Umbilical cord (tissue), 2 donors: ENCODE data around the gene LARGE1. TPM values are rescaled to one million over a fixed set of nuclear protein-coding genes. Genes with fewer than 3 reads are reported as not detected.
A peak's percentile ranks its signal among the peaks of the same experiment; 100 is the strongest.
"Not testable (repeated sequence)": the region's sequence is repeated elsewhere in the genome, so short reads cannot be mapped to it uniquely, and the experiment has no call there.

ENCODE experiments used
- DNase-seq: peaks from one replicate; pipeline ENCODE4 v3.0.0-alpha.2; 2015; ENCODE audit warnings: low spot score
- total RNA-seq: library from RNA; depleted of rRNA; stranded (reverse); fragments of >200 nt; gene quantifications from one replicate; pipeline ENCODE4 v1.2.3, GENCODE V29; 2014; ENCODE audit warnings: low replicate concordance; ENCODE audit not compliant: insufficient read depth

Gene LARGE1
- total RNA-seq, 1 donor from 2014 or later = 32.5 TPM

DNA sequence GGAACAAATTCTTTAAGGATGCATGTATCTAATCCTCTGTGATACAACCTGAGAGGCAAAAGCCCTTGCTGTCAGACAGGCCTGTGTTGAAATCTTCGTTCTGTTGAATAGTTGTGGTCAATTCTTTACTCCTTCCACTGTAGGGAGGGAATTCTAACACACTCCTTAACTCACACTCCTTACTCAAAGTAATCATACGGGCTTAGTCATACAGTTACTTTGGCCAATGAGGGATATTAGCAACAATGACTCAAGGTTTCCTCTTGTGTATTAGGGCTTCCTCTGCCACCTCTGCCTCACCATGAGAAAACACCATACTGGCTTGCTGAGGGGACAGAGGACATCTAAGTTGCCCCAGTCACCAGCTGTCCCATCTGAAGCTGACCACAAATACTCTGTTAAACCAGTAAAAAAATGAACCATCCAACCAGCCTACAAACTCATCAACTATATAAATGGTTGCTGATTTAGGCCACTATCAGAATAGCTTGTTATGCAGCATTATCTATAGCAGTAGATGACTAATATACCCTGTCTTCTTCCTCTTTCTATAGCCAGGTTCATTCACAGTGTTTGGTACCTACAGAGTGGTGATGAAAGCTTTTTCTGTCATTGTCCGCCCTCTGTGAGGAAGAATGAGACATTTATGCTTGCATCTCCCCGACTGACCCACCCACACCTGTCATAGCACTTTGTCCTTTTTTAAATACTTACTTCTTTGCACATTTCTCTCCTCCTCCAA, 539.3 kb downstream of the LARGE1 start:
- DNase-seq = no peak

GRCh38 chr22:33379836-33380235, 540.4 kb downstream of the LARGE1 start:
- no peak for DNase-seq

GRCh38 chr22:33372875-33373274, 547.4 kb downstream of the LARGE1 start:
- no peak for DNase-seq

GRCh38 chr22:33363256-33363655, 557.0 kb downstream of the LARGE1 start:
- not testable (repeated sequence) for DNase-seq

GRCh38 chr22:33362702-33363101, 557.6 kb downstream of the LARGE1 start:
- no peak for DNase-seq

DNA sequence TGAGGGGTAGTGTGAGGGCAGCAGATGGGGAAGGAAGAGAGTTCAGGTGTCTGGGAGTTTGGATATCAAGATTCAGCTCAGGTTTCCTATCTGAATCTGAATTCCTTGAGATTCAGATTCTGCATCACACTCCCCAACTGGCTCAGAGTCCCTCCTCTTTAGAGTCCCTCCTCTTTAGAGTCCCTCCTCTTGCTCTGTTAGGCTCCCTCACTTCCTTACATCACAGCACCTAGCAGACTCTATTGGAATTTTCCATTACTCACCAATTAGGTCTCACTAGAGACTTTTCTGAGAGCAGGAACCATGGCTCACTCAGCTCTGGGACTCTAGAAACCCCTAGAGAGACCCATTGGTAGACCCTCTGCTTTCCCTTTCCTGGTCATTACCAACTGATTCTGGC, 558.7 kb downstream of the LARGE1 start:
- DNase-seq = no peak

- no peak for DNase-seq
These were observed 562.3 kb downstream of the LARGE1 start for GRCh38 chr22:33357981-33358399.

DNA sequence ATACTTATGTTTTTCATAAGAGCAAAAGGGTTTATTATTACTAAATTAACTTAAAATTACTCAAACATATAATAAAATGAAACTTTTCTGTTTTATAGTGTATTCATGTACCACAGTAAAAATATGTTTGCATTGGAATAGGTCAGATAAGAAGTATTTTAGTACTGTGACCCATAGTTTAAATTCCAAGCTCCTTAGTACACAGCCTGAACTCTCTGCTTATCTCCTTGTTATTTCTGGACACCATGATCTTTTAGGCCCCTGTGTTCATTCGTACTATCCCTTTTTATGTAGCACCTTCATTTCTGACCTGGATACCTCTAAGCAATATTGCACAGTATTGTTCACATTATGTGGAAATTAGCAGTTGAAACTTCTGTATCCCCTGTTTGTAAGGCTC, 565.3 kb downstream of the LARGE1 start:
- peak; percentile 10 for DNase-seq

DNA sequence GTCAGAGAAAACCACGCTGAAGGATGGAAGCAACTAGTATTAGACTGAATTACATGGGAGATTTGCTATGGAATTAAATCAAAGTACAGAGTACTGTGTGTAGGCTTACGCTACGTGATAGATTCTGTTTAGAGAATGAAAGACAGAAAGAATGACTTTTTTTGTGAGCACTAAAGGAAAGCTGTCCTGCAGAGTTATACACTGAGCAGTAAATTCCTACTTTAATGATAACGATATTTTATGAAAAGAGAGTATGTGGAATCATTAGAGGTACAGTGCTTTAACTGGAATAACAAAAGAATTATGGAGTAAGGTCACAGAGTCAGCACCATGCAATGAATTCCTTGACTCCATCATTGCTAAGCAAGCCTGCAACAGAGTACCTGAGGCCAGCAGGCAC, 566.8 kb downstream of the LARGE1 start:
- DNase-seq = no peak

DNA sequence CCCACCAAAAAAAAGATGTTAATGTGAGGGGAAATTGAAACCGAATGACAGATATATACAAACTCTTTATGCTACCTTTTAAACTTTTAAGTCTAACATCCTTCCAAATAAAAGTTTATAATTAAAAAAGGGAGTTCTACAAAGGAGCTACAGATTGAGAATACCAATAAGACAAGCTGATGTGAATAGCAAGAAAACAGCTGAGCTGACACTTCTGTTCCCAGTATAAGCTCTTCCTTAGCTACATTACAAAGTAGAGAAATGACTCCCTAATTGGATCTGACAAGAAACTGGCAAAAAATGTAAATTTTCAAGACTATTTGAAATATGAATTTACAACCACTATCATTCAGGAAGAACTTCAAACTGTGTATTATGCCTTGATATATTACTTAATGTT, 567.5 kb downstream of the LARGE1 start:
- no peak for DNase-seq

DNA sequence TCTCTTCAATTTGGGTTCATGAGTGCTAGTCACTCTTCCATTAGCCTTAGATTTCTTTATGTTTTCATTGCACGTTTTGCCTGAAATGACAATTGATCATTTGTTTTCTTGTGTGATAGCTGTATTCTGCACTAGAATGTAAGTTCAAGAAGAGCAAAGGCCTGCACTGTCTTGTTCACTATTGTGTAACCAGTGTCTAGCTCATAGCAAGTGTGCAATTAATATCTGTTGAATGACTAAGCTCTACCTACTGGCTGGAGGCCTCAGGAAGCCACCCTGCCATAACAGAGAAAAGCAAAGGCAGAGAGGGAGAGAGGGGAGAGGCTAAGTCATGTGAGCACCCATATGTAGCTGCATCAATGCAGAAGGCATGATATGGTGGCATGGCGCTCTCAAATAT, 569.3 kb downstream of the LARGE1 start:
- no peak for DNase-seq

GRCh38 chr22:33350491-33350890, 569.8 kb downstream of the LARGE1 start:
- DNase-seq = no peak

DNA sequence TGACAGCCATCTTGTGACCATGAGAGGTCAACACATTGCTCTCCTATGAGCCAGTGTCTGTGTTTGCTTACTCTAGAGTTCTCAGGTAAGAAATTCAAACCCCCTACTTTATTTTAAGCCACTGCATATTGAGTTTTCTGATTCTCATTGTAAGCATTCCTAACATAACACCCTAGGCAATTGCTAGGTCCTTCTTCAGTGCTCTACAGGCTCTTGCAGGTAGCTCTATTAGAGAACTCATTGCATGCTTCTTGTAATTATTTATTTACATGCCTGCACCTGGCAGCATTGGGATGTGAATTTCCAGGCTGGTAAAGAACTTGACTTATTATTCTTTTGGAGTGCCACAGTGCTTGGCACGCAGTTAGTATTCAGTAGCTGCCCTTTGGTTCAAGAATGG, 573.3 kb downstream of the LARGE1 start:
- no peak for DNase-seq

DNA sequence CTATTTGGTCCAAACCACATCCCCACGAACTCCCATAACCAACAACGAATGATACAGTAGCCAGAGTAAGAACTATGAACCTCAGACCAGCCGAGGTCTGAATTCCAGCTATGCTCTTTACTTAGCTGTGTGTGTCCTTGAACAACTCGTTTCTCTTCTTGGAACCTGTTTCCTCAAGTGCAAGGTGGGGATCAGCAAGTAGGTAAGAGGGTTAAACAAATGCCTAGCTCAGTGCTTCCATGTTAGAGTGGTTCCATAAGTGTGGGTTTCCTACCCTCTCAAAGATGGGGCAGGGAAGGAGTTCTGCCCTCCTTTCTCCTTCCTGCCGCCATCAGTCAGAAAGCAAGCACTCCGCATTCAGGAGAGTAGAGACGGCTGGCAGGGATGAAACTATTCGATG, 578.7 kb downstream of the LARGE1 start:
- no peak for DNase-seq

DNA sequence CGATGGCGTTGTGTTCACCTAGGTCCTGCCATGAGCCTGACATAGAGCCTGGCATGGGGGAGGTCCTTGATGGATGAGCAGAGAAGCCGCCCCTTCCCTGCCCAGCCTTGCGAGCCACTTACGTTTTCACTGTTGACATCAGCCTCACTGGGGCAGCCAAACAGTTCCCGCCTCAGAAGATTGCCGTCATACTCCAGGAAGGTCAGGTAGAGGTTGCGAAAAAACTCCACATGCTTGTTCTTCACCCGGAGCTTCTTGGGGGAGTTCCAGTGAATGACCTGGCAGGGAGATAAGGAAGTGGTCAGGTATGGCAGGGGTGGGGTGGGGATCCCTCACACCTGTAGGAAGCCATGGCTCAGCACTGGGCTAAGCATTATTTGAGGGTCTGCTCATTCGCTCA, 582.8 kb downstream of the LARGE1 start:
- DNase-seq = no peak

- DNase-seq = no peak
These were observed 584.5 kb downstream of the LARGE1 start for GRCh38 chr22:33335611-33336279.

DNA sequence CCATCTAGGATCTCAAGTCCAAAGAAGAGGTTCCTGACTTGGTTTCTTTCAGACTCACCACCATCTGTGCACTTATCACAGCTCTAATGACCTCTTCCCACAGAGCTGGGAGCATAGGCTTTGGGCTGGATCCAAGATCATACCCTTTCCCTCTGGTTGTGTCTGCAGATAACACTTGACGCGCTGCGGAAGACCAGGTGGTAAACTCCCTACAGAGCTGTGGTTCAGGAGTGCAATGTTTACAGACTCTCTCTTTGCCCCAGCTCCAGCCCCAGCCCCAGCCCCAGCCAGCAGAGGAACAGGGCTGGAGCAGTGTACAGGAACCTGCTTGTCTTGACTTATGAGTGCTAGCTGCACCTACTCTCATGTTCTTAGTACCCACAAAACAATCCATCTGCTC, 587.7 kb downstream of the LARGE1 start:
- no peak for DNase-seq

GRCh38 chr22:33331017-33331416, 589.3 kb downstream of the LARGE1 start:
- no peak for DNase-seq

GRCh38 chr22:33330534-33330933, 589.7 kb downstream of the LARGE1 start:
- DNase-seq = no peak

- no peak for DNase-seq
These were observed 590.9 kb downstream of the LARGE1 start for GRCh38 chr22:33329398-33329797.

DNA sequence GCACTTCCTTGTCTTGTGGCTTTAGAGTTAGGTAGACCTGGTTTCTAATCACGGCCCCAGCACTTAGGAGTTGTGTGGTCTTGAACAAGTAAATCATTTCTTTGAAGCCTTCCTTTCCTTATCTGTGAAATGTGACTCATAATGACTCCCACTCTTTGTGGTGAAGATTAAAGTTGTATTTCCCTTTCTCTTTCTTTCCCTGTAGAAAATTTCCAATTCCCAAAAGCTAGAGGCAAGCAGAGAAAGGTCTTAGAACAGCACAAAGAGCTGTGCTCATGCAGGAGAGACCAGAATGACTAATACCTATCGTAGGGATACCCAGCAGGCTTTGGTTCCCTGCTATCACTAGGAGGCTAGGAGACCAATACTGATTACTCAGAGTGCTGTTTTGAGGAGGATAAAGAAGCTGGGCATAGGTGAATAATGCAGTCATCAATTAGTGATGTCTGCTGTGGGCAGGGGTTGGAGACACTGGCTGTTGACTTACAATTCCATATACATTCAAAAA, 591.4 kb downstream of the LARGE1 start:
- no peak for DNase-seq

DNA sequence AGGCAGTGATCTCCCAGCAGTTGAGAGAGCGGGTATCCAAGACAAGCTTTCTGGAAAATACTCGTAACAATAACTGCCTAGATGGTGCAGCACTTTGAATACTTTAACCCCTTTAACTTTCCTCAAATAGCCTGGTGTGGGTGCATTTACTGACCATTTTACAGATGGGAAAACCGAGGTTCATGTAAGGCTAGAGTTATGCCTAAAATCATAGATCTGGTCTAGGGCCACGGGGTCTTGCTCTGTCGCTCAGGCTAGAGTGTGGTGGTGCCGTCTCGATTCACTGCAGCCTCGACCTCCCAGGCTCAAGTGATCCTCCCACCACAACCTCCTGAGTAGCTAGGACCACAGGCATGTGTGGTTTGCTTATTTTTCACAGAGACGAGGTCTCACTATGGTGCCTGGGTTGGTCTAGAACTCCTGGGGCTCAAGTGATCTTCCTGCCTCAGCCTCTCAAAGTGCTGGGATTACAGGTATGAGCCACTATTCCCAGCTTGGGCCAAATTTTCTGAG, 592.9 kb downstream of the LARGE1 start:
- no peak for DNase-seq
